Right forelimb (tissue), 1 donor: ENCODE data around the gene CLSTN2.
"Not testable (repeated sequence)": the region's sequence is repeated elsewhere in the genome, so short reads cannot be mapped to it uniquely, and the experiment has no call there.

Source experiments
- DNase-seq: peaks from one replicate; pipeline ENCODE4 v3.0.0-alpha.2; 2018

The CLSTN2 gene

GRCh38 chr3:140394488-140395133 lies 459.6 kb downstream of the CLSTN2 start:
- no peak for DNase-seq

DNA sequence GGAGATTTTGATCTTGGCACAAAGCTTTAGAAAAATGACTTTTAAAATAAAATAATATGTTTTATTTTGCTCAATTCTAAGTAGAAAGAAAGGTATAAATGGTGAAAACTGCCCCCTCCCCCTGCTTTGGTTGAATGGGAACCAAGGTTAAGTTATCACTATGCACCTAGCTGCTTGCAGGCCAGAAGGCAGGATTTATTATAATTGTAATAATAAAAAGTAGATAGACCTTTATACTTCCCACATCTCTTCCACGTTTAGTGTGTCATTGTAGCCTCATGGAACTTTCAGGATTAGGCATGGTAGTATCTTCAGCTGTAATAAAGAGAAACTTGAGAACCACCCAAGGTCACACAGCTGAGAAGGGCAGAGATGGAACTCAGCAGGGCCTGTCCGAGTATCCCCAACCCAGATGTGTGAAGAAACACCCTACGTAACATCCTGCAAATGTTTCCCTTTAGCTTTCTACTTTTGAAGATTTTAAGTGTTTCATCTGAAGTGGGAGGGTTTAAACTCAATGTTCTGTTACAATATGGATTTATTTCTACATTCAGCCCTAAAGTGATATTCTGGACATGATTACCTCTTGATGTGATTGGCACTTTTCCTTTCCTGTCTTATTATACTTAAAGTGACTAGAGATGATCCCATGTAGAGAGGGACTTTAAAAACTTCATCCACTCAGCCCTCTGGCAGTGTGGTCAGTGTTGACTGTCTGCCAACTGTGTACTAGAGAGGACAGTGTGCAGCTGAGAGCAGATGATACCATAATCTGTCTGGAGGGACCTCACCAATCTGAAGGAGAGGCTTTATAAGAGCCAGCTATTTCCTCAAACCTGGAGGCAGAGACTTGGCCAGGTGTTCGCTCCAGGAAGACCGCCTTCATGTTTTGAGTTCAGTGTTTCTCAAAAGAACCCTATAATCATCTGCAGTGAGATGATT lies 460.4 kb downstream of the CLSTN2 start:
- no peak for DNase-seq

GRCh38 chr3:140396110-140396509 lies 461.1 kb downstream of the CLSTN2 start:
- DNase-seq = no peak

GRCh38 chr3:140397847-140398246 lies 462.9 kb downstream of the CLSTN2 start:
- DNase-seq = no peak

DNA sequence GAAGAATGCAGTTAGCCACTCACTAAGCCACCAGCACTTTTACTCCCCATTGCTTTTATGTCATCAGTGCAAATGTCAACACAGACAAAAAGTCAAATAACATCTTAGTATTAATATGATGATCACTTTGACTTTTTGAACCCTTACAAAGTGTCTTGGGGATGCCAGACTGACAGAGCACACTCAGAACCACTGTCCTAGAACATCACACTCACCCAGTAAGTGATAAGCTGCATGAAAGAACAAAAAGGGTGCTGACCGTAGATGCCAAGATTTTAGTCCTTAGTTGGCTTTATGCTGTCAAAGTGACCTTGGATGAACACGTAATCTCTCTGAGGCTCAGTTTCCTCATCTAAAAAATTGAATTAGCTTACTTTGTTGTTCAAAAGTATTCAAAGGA lies 463.4 kb downstream of the CLSTN2 start:
- no peak for DNase-seq

DNA sequence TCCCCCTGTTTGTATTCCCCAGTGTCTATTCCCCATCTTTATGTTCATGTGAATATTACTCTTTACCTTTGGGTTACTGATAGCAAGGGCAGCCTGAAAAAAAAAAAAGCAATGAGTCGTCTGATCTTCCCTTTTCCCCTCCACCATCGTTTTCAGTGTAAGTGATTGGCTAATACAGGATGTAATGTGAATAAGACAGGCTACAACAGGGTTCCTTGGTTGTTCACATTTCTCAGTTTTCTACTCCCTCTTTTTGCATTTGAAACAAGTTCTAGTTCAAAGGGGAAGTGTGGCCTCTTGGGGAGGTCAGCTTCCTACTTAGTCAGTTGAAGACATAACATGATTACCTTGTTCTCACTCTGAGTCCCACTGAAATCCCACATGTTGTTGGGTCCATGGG lies 464.9 kb downstream of the CLSTN2 start:
- DNase-seq = no peak

- no peak for DNase-seq
Measured at GRCh38 chr3:140403079-140403478, 468.1 kb downstream of the CLSTN2 start.

- no peak for DNase-seq
Measured at GRCh38 chr3:140403608-140404007, 468.6 kb downstream of the CLSTN2 start.

DNA sequence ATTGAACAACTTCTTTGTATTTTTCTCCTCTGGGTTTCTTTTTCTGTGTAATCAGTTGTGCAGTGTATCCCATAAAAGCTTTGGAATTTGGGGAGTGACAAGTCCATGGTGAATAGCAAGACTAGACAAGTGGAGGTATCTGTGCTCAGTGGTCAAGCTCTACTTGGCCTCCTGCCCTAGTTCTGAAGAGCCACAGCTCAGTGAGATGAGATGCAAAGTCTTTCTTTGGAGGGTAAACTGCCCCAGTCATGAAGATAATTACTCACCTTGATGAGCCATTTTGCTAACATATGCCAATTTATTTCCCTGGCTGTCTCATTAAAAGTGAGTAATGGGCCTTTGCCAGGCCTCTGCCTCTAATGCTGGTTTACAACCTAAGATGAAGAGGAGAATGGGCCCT lies 471.7 kb downstream of the CLSTN2 start:
- DNase-seq = no peak

DNA sequence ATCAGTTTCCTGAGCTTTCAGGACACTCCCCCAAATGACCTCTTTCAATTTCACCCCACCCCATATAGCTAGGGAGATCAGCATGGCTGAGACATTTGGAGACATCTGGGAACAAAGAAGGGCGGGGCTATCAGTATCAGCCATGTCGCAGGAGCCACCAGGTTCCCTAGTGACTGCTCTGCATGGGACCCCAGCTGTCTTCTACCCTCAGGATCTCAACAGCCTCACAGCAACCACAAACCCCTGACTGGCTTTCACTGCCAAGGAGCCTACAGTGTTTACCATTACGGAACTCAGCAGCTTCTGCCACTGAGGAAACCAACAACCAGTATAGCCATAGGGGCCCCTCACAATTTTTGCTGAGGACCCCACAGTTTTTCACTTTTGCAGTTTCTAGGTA lies 473.3 kb downstream of the CLSTN2 start:
- no peak for DNase-seq

GRCh38 chr3:140416666-140417065 lies 481.7 kb downstream of the CLSTN2 start:
- no peak for DNase-seq

GRCh38 chr3:140420621-140421357 lies 485.8 kb downstream of the CLSTN2 start:
- DNase-seq = no peak

DNA sequence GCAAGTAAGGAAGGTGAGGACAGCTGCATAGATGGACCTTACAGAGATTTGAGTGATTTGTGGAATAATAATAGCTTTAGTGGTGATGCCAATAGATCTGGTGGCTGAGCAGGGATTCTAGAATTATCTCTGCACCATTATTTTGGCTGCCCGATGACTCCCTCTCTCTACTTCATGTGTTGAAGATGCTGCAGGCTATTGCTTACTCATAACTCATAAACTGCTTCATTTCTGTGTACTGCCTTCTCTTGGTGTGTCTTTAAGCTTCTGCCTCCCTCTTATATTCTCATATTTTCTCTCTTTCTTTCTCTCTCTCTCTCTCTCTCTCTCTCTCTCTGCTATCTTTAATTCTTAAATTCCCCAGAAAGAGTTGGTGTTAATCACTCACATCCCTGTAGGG lies 486.9 kb downstream of the CLSTN2 start:
- no peak for DNase-seq

DNA sequence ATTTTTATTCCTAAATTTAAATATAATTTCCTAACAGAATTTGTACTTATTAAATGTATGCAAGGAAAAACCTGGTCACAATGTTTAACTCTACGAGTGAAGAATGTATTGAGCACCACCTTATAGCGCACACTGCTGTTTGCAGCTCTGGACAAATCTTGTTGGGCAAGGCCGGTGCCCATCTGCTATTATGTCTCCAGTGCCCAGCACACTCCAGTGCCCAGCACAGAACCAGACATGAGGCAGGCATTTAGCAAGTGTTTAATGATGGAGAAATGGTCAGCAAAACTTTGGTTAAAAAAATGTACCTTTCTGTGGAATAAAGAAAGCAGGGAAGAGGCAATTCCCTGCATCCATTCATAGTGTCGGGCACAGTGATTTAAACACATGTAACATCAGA lies 488.2 kb downstream of the CLSTN2 start:
- DNase-seq = no peak

DNA sequence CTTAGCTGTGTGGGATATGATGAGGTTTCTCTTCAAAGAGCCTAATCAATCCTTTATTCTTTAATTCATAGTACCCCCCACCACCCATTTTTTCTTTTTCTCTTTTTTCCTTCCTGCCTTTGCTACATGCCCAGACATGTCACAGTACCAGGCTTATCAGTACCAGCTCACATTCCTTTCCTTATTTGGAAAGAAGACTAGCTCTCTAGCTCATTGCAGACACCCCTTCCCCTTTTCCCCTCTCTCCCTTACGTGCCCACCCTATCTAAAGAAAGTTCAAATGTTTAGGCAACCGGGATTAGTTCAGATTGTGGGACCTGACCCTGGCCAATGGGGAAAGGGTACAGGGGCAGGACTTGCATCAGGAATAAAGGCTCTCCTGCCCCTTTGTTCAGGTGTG lies 488.6 kb downstream of the CLSTN2 start:
- not testable (repeated sequence) for DNase-seq

DNA sequence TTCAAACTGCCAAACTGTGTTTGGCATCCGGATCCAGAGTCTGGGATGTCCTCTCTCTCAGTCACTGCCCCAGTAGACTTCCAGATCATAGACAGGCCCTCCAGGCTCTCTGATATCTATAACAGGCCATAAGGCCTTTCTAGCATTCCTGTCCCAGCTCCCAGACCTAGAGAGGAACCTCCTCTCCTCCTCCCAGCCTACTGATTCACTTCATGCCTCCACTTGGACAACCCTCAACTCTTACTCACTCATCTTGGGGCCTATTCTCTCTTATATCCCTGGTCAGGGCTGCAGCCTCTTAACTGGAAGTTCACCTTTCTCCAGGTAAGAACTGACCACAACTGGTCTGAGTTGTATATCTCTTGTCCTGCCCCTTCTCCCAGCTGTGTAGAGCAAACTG lies 489.2 kb downstream of the CLSTN2 start:
- DNase-seq = no peak

- no peak for DNase-seq
Measured at GRCh38 chr3:140424726-140425125, 489.7 kb downstream of the CLSTN2 start.

- no peak for DNase-seq
Measured at GRCh38 chr3:140427786-140428185, 492.8 kb downstream of the CLSTN2 start.

DNA sequence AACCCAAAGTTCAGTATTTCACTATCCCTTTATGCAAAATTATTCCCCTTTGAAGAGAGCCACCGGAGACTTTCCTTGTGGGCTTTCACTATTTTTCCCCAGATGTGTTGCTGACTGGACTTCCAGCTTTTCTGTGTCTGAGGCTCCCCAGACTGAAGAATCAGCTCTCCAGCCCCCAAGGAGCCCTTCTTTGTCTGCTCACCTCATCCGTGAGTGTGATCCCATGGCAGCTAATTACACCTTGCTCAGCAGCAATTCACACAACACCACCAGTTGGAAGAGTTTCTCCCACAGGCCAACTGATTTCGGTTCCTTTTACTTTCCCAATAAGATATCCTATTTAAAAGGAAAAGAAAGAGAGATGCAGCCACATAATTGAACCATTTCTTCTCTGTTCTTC lies 493.4 kb downstream of the CLSTN2 start:
- no peak for DNase-seq

GRCh38 chr3:140429791-140430190 lies 494.8 kb downstream of the CLSTN2 start:
- no peak for DNase-seq

DNA sequence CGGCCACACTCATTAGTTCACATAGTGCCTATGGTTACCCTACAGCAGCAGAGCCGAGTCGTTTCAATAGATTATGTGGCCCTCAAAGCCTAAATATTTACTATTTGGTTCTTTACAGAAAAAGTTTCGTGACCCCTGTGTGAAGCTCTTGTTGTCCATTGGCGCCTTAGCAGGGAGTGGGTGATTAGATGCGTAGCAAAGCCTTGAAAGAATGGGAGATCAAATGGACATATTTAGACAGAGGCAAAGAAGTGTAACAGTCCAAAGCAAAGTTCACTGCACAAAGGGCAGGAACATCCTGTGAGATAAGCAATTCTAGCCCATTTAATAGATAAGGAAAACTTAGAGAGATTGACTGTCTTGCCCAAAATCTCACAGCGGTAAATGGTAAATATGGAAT lies 495.5 kb downstream of the CLSTN2 start:
- no peak for DNase-seq

- peak; percentile 71 for DNase-seq
Measured at GRCh38 chr3:140432229-140432669, 497.3 kb downstream of the CLSTN2 start.

DNA sequence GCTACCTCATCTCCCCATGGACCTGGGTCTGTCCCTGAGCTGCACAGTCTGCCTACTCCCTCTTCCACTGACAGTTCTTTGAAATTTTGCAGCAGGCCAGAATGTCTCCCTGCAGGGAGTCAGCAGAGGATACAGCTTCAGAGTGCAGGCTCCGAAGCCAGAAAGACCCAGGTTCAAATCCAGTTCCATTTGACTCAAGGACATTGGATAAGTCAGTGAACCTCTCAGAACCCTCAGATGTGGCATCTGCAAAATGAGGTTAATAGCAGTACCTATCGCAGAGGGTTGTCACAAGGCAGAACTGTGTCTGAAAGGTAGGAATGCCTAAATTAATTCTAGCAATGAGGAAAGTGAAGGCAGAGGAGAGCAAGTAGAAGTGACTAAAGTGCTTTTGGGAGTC lies 498.4 kb downstream of the CLSTN2 start:
- DNase-seq = no peak
